HG03520 (cell line): Measurements from ENCODE around the gene CKS2.
A peak's percentile ranks its signal among the peaks of the same experiment; 100 is the strongest.
"Not testable (repeated sequence)": the region's sequence is repeated elsewhere in the genome, so short reads cannot be mapped to it uniquely, and the experiment has no call there.

Experiments
- ATAC-seq: cut with Tn5 transposase; IDR thresholded peaks from one replicate; pipeline ENCODE4 v1.9.1; 2021; ENCODE audit warnings: mild to moderate bottlenecking, moderate library complexity; ENCODE audit not compliant: unreplicated experiment

Gene CKS2

GRCh38 chr9:89309608-89310474 is 1.2 kb upstream of the CKS2 start:
- ATAC-seq, result no peak

DNA sequence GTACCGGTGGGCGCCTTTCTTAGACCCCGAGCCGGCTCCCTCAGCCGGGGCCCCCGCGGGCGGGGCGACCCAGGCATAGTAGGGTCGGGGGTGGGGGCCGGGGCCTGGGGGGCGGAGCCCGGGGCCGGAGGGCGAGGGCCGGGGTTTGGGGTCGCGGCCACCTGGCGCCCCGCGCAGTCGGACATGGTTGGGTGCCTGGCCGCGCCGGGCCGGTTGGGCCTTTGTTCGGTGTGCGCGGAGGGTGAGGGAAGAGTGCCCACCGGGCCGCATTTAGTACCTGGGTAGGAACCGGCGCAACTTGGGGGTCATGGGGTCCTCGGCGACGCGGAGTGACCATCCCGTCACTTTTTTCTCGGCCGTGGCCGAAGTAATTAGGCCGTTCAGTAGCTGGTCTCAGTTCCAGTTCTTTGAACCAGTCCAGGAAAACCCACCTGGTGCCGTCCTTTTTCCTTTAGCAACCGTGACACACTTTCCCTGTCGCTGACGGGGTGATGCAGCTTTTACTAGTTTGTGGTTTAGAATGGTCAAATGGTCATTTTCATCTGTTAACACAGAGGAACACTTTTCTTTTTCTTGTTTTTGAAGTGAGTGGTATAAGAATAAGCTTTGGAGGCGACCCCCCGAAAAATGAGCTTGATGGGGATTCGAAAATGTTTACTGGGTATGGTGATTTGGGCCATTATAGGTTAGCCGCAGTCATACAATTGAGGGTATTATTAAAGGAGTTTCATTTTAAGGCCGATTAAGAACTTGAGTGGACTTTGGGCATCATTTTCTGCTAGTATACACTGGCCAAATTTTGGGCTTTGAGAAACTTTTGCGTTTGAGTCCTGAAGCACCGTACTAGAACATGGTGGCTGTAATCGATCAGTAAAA is 589 bp downstream of the CKS2 start:
- ATAC-seq, result peak; percentile 5

- no peak for ATAC-seq
These were observed 1.2 kb downstream of the CKS2 start for GRCh38 chr9:89312222-89312571.

DNA sequence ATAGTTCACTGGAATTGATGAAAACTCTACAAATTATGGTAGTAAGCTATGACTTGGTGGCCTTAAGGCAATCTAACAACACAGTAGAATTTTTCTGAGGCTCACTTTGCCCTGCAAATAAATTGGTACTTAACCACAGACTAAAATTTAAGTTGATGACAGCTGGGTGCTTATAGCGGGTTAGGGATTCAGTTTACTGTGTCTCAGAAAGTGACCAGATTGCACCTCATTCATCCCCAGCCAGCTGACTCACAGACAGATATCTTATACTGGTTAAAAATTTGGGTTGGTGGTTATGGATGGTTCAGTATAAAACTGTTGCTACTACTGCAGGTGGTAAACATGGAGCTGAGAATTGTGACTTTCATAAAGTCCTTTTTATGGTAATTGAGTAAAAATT is 2.8 kb downstream of the CKS2 start:
- no peak for ATAC-seq

DNA sequence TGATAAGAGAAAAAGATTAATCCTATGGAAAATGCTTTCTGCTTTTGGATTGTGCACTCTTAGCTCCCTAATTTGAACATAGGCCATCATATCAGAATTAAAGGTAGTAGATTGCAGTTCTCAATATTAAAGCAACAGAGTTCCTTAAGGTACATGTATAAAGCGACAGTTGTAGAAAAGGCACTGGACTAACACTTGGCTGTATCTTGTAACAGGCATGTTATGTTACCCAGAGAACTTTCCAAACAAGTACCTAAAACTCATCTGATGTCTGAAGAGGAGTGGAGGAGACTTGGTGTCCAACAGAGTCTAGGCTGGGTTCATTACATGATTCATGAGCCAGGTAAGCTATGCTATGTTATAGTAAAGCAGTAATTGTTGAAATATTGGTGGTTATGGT is 4.0 kb downstream of the CKS2 start:
- ATAC-seq, result no peak

DNA sequence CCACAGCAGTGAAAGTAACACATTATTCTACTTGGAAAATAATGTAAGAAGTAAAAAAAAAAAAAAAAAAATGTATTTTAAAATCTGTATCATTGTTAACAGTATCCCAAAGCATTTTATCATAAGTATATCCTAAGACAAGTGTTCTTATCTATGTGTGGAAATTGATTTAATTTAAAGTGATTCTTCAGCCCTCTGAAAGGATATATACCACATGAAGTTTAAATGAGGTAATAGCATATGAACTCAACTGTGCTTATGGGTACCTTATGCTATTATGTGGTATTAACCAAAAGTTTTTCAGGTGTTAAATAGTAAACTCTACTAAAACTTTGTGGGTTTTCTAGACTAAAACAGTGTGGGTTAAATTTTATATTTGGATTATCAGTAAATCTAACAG is 4.5 kb downstream of the CKS2 start:
- no peak for ATAC-seq

DNA sequence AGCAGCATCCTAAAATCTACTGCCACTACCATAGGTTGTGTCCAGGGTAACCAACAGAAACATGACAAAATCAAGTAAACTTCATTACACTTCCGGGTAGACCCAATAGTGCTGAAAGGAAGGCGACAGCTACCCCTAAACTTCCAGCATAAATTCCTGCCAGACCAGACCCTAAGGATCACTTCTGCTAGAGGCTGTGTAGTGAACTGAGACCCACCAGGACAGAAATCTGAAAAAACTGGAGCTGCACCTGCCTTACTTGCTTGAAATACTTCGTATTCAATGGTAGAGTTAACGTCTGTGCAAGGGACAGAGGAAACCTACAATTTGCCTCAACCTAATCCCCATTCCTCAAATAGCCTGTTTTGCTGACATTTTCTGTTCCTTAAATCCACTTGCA is 6.3 kb downstream of the CKS2 start:
- no peak for ATAC-seq

GRCh38 chr9:89318123-89319014 is 7.4 kb downstream of the CKS2 start, which contains the start of gene SECISBP2:
SECISBP2 (plus strand) TSS chr9:89318500; CDS start chr9:89318577, 77 bp downstream.
- peak; percentile 87 for ATAC-seq

- ATAC-seq, result no peak
These were observed 8.3 kb downstream of the CKS2 start for GRCh38 chr9:89319015-89319905.

GRCh38 chr9:89323390-89323789 is 12.4 kb downstream of the CKS2 start:
- no peak for ATAC-seq

DNA sequence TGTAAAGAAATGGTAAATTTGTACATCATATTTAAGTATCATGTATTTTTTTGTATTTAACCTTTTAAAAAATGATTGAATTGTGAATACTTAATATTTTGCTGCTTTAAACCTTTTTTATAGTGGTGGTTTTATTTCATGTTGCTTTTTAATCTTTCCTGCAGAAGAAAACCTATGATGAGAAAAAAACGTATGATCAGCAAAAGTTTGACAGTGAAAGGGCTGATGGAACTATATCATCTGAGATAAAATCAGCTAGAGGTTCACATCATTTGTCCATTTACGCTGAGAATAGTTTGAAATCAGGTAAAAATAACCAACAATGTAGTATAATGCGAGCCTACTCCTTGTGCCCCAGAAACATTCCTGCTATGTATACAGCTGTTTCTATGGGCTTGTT is 14.7 kb downstream of the CKS2 start:
- ATAC-seq, result no peak

- no peak for ATAC-seq
These were observed 17.1 kb downstream of the CKS2 start for GRCh38 chr9:89328064-89328463.

- ATAC-seq, result no peak
These were observed 18.9 kb downstream of the CKS2 start for GRCh38 chr9:89329917-89330316.

DNA sequence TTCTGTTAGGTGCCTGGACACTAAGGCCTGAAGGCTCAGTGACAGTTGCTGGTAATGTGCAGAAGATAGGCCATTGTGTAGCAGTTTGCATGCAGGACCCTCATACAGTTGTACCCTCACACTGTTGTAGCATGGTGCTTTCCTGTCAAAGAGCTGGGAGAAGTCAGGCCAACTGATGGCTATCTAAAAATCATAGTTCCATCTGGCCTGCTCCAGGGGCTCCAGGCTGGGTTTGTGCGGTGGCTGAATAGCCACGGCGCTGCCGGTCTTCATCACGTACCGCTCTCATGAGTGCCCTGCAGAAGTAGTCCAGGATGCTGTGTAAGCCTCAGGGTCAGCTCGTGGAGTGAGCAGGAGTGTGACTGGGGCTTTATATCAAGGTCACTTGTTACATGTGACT is 19.5 kb downstream of the CKS2 start:
- ATAC-seq, result no peak

GRCh38 chr9:89339807-89340206 is 28.8 kb downstream of the CKS2 start:
- ATAC-seq, result no peak

DNA sequence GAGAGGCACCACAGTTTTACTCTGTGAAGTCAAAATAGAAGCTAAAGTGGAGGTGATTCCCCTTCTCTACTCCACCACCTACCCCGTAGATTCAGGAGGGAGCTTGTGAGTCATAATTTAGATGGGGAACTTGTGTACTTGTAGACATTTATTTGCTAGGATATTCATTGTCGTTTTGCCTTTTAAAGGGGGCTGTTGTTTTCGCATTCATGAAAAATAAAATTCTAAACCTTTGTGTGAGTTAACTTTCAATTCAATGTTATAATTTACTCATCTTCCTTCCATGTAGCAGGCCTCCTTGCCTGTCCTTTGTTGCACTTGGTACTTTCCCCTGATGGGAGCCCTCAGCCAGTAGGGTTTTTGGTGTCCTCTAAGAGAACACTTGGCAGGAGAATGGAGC is 29.3 kb downstream of the CKS2 start:
- no peak for ATAC-seq

DNA sequence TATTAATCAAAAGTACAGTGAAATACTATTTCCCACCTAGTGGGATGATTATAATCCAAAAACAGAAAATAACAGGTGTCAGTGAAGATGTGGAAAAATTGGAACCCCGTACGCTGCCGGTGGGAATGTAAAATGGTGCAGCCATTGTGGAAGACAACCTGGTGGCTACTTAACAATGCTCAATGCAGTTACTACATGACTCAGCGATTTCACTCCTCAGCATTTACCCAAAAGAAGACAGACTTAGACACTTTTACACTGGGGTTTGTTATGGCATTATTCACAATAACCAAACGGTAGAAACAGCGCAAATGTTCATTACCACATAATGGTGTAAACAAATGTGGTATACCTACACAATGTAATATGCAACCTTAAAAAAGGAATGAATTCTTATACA is 31.2 kb downstream of the CKS2 start:
- ATAC-seq, result no peak

DNA sequence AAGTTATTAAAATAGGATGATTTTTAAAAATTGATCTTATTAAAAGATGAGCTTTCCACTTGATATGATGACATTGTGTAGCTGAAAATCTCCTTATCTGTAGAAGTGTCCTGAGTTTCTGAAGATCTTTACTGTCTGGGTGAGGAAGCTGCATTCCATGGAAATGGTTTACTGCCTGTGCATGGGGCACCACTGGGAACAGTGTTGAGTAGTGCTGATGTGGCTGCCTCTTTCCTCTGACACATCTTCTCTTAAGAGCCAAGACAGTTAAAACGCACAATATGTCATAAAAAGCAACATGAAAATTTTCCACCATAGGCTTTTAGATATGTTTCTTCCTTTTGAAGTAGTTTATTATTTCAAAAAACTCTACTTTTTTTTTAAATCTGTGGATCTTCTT is 32.0 kb downstream of the CKS2 start:
- no peak for ATAC-seq

DNA sequence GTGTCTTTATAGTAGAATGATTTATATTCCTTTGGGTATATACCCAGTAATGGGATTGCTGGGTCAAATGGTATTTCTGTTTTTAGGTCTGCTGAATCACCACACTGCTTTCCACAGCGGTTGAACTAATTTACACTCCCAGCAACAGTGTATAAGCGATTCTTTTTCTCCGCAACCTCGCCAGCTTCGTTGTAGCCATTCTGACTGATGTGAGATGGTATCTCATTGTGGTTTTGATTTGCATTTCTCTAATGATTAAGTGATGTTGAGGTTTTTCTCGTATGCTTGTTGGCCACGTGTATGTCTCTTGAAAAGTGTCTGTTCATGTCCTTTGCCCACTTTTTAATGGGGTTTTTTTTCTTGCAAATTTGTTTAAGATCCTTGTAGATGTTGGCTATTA is 32.8 kb downstream of the CKS2 start:
- ATAC-seq, result not testable (repeated sequence)

DNA sequence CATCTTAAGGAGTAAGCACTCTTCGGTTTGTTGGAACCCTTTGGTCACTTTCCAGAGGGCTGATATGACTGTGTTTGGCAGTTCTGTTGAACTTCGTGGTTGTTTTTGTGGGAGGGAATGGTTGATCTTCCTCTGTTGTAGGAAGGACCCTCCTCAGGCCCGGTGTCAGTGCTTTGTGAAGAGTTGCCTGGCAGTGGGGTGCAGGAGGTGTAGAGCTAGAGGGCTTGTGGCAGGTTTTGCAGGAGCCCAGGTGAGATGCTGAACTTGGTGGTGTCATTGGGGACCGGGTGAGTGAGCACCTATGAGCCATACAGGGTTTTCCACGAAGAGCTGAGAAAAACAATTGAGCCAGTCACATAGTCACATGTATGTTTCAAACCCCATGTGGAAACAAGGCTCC is 34.5 kb downstream of the CKS2 start:
- no peak for ATAC-seq
